Jurkat, Clone E6-1 (cell line): ENCODE data around the gene SERP2.

Experiments
- DNase-seq: peaks from one replicate; pipeline ENCODE4 v3.0.0-alpha.2; 2011; ENCODE audit warnings: low read depth, low spot score
- H3K4me3 ChIP-seq: 2 replicates; pipeline ENCODE4 v1.5.1; 2011; ENCODE audit warnings: mild to moderate bottlenecking, low read length, control low read depth, moderate library complexity

Gene SERP2

DNA sequence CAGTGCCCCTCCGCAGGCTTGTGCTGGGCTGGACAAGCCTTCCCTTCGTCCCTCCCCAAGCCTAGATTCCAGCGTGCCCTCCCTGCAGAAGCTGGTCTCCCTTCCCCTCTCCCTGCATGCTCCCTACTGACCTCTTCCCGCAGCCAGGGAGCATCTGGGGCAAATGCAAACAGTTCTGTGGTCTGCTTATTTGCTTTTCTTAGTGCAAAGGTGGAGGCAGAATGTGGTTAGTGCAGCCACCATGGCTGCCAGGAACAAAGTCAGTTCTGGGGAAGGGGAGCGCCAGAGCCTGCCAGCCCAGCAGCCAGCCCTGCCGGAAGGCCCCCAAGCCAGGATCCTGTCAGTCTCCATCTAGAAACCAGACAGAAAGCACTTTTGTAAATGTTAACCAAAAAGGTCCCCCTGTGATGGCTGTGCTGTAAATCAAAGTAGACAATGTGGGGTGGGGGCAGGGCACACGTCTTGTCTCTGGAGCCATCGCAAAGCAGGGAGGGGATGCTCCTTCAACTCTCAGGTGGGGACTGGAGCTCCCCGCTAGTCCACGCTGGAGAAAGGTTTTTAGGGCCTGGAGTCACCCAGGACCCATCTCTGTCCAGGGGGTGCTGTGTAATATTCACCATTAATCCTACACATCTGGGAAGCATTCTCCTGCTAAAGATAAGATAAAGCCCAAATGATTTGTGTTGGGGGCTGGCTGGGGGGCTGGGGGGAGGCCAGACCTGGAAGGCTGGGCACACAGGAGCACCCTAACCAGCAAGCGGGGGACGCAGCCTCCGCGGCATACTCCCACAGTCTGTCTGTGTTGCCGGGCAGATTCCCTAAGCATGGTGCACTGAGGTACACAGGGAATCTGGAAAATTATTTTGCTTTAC is 30.9 kb downstream of the SERP2 start:
- no peak for DNase-seq
- no peak overlapping the region for H3K4me3 ChIP-seq

DNA sequence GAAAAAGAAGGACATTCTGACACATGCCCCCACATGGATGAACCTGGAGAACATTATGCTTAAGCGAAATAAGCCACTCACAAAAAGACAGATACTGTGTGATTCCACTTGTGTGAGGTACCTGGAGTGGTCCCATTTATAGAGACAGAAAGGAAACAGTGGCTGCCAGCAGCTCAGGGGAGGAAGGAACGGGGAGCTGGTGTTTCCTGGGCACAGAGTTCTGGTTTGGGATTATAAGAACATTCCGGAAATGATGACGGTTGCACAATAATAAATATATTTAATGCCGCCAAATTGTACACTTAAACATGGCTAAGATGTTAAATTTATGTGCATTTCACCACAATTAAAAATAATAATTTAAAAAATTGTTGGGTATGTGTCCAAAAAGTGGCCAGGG is 33.0 kb downstream of the SERP2 start:
- no peak overlapping the region for H3K4me3 ChIP-seq
- DNase-seq, result no peak

DNA sequence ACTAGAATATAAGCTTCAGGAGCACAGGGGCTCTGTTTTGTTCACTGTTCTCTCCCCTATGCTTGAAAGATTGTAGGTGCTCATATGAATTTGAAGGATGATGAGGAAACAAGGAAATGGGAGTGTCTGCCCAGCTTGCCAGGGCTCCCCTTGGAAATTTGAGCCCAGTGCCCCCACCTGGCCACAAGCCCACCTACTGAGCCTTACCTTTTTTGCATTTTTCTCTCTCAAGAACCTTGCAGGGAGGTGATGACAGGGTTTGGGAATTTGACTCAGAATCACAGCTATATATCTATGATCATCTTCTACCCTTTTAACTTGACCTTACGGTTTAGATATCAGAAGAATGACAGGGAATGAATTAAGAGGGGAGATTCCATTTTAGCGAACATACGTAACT is 33.8 kb downstream of the SERP2 start:
- no peak overlapping the region for H3K4me3 ChIP-seq
- no peak for DNase-seq

DNA sequence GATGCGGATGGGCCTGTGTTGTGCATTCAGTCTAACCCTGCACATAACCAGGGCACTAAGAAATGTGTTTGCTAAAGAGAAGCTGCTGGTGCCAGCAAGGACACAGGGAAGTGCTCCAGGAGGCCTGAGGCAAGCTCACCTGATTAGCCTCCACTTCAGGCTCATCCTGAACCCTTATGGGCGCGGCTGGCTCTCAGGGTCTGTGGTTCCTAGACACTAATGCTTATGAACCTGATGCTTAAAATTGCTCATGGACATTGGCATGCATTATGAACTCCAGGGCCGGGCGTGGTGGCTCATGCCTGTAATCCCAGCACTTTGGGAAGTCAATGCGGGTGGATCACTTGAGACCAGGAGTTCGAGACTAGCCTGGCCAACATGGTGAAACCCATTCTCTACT is 34.3 kb downstream of the SERP2 start:
- no peak for DNase-seq
- H3K4me3 ChIP-seq, result no peak overlapping the region

DNA sequence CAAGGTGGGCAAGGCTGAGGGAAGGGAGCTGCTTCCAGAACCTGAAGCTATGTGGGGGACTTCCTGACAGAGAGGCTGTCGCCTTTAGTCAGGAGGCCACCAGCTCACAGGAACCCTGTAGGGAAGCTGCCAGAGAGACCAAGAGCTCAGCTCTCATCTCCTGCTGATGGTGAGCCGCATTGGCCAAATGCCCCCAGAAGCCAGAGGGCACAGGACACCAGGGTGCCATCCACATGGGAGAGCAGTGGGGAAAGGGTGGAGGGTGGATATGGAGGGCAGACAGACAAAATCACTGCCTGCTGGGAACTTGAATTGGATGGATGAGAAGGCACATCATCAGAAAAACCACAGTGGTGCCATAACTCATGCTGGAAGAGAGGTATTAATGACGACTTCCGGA is 36.0 kb downstream of the SERP2 start:
- no peak for DNase-seq

DNA sequence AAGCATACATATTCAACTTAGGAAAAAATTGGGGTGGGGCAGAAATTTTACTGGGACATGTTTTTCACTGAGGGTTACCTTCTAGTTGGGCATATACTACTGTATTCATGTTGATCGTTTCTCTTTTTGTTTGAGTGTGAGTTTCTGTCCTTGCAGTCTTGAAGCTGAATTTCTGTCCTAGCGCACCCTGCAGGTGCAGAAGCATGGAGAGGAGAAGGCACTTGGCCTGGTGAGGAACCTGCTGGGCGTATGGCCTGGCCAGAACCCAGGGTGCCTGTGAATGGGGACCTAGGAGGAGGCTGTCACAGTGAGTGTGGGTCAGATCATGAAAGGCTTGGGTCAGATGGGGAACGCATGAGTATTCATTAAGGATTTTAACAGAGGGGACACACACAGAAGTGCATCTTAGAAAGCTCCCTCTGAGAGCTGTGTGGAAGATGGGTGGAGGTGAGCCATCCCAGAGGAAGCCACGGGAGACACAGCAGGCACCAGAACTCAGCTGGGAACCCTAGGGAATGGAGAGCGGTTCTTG is 36.8 kb downstream of the SERP2 start:
- H3K4me3 ChIP-seq, result no peak overlapping the region
- no peak for DNase-seq

More for the DNA sequence above, 36.0 kb downstream of the SERP2 start:
- H3K4me3 ChIP-seq, result no peak overlapping the region

DNA sequence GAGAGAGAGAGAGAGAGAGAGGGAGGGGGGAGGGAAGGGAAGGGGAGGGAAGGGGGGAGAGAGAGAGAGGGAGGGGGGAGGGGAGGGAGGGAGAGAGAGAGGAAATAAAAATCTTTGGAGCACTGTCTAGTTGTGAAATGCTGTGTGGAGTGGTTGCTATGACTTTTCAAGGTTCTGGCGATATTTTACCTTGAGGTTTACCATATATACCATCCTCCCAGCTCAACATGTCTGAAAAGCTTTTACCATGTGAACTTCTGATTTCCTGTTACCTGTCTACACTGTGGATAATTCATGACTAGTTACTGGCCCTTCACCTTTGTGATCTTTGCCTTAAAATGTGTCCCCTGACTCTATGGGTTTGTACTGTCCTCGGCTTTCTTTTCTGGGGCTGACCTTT is 38.2 kb downstream of the SERP2 start:
- DNase-seq, result peak; percentile 45
- H3K4me3 ChIP-seq, result no peak overlapping the region

DNA sequence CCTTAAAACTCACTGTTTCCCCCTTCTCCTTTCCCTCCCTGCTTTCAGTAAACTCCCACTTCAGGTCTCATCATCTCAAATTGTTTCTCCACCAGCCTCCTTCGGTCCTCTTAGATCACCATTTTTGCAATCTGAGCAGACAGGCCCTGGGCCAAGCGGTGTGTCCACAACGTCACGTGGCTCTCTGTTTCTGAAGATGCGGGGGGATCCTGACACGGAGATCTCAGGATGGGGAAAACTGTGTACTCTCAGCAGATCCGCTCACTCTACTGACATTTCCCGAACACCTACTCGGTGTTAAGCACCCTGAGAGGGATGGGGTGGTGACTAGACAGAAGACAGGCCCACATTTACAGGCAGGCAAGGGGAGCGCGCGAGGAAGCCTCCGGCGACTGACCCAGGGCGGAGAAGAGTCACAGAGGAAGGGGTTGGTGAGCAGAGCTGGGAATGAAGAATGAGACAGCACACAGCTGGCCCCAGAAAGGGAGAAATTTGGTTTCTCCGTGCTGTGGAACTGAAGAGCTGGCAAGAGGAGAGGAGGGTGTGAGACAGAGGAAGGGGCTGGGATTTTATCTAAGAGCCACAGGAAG is 38.8 kb downstream of the SERP2 start:
- no peak for DNase-seq
- H3K4me3 ChIP-seq, result no peak overlapping the region

DNA sequence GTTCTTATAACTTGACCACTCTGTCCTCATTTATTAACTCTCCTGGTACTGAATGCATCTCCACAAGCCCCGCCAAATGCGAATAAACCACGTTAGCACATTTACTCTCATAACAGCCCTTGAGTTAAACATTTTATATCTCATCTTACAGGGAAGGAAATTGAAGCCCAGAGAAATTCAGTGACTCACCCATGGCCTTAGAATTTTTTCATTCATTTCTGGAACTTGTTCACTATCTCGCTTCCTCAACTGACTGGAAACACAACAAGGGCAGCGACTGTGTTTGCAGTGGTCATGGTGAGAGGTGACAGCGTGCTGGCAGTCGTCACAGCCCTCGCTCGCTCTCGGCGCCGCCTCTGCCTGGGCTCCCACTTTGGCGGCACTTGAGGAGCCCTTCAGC is 39.5 kb downstream of the SERP2 start:
- H3K4me3 ChIP-seq, result no peak overlapping the region
- no peak for DNase-seq

DNA sequence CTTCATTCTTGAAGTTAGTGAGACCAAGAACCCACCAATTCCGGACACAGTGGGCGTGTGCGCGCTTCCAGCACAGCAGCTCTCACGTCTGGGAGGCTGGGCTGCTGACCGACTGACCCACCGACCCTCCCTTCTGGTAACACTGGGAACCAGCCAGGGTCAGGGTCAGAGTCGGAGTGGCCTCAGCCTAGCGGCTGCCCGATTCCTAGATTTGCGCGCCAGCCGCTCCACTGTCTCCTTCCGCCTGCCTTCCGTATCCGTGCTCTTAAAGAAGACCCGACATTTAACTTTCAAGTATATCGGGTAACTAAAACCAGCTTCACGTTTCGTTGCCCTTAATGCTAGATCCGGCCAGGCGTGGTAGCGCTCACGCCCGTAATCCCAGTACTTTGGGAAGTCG is 41.1 kb downstream of the SERP2 start:
- no peak for DNase-seq
- H3K4me3 ChIP-seq, result no peak overlapping the region

DNA sequence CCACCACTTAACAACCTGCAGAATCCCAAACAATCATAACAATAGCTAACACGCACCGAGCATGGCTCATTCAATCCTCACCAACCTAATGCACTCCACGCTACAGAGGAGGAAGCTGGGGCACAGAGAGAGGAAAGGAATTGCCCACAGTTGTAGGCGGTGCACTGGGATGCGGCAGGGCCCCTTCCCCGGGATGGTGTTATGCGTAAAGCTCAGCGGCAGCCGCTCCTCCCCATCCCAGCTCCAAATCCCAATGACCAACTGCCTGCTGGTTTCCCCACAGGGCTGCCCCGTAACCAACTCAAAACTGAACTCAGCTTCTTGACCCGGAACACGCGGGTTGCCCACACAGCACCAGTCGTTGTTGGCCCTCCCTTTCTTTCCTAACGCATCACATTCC is 42.2 kb downstream of the SERP2 start:
- no peak for DNase-seq
- no peak overlapping the region for H3K4me3 ChIP-seq

DNA sequence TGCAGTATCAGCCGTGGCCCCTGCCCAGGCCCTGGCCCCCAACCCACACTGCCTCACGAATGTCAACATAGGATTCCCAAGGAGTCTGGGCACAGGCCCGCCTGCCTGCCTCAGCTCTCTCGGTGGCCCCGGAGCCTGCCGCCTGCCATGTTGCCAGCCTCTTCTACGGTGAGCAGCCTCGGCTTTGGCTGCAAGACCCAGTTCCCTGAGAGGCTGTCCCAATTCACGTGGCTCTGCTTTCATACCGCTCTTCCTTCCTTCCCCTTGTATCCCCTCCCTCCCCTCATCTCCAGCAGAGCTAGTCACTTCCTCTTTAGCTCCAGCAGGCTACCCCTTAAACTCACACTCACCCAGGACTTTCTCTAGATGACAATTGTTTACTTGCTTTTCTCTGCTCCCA is 42.7 kb downstream of the SERP2 start:
- no peak for DNase-seq
- no peak overlapping the region for H3K4me3 ChIP-seq

DNA sequence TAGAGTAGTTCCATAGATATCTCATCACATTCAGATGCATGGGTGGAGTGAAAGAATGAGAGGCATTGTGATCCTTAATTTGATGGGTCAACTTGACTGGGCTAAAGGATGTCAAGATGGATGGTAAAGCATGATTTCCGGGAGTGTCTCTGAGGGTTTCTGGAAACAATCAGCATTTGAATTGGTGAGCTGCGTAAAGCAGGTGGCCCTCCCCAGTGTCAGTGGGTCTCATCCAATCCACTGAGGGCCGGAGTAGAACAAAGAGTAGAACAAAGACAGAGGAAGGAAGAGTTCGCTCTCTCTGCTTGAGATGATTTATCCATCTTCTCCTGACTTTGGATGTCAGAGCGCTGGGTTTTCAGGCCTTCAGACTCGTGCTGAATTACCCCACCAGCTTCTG is 43.1 kb downstream of the SERP2 start:
- no peak for DNase-seq
- H3K4me3 ChIP-seq, result no peak overlapping the region

DNA sequence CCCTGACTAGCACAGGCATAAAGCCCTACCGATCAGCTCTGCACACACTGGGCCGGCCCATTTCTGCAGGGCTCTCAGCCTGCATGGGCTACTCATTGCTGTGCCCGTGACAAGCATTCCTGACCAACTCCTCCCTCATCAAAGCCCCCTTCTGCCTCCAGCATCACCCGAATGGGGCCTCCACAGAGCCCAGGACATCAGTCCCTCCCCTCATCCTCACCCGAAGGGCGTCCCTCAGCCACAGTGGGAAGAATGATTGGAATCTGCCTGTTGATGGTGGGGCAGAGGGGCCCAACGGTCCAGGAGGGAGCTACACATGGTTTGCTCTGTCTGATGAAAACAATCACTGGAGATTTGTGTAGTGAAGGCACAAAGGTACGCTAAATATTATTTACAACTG is 43.8 kb downstream of the SERP2 start:
- no peak for DNase-seq
- no peak overlapping the region for H3K4me3 ChIP-seq

DNA sequence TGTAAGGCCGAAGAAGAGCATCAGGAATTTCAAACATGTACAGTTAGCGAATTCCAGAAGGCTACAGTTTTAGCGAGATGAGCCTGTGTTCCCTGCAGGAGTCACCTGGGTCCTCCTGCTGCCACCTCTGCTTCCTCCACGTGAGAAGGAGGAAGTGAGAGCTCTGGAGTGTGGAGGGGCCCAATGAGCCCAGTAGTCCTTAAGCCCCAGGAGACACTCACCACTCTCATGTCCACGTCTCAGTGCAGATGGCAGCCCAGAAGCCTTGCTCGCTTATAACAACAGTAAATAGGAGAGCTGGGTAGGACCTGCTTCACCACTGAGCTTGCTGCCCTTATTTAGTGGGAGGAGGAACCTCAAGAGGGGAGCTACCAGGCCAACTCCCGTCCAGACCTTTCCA is 44.3 kb downstream of the SERP2 start:
- no peak overlapping the region for H3K4me3 ChIP-seq
- DNase-seq, result no peak

DNA sequence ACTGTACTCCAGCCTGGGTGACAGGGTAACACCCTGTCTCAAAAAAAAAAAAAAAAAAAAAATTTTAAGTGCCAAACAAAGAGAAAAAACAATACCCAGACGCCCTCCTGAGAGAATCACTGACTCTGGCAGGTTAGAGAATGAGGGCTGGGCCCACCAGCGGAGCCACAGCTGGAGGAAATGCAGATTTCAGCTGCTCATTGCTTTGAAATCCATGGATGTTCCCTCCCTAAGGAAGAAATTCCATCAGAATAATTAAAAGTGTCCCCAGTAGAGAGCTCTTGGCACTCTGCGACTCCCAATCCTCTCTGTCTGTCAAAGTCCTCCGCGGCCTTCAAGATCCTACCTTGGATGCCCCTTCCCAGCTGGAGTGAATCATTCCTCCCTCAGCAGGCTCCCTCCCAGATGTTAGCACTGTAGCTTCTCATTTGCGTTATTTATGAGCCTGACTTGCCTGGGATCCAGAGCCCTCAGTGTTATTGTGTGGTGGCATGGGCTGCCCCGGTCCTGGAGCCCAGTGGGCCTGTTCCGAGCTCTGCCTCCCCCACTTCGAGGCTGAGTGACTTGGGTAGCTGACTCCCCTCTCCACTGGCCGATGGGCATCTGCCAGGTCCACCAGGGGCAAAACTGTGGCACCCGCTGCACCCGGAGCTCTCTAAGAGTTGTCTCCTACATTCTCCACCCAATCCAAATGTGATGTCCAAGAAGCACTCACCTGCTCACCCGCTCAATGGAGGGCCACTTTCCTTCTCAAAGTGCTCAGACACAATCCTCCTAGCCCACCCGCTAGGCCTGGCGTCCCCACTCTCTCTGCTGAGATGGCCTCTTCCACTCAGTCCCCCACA is 47.0 kb downstream of the SERP2 start:
- DNase-seq, result no peak
- H3K4me3 ChIP-seq, result no peak overlapping the region

DNA sequence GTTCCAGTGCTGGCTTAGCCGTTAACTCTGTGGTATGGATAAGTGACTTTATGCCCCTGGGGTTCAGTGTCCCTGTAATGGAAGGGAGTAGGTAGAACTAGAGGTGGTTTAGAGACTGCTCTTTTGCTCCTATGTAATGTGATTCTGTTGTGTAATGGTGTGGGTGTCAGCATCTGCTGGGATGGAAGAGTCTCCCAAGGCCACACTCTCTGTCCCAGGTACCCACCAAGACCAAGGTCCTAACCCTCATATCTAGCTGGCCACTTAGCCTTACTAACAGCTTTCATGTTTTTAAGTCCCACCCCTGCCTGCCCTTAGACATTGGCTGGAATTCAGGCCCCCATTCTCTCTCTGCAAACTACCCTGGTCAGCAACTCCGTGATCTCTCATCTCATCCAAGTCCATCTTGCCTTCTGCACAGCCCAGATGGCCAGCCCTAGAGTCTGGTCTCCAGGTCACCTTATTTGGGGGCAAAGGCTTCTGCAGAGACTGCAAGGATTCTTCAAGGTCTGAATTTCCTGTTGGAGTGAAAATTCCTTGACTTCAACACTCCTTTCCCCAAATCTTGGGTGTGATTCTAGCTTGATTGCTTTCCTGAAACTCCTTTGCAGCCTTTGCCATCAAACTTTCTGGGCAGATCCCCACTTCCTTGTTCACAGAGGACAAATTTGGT is 48.4 kb downstream of the SERP2 start:
- DNase-seq, result no peak
- H3K4me3 ChIP-seq, result no peak overlapping the region

DNA sequence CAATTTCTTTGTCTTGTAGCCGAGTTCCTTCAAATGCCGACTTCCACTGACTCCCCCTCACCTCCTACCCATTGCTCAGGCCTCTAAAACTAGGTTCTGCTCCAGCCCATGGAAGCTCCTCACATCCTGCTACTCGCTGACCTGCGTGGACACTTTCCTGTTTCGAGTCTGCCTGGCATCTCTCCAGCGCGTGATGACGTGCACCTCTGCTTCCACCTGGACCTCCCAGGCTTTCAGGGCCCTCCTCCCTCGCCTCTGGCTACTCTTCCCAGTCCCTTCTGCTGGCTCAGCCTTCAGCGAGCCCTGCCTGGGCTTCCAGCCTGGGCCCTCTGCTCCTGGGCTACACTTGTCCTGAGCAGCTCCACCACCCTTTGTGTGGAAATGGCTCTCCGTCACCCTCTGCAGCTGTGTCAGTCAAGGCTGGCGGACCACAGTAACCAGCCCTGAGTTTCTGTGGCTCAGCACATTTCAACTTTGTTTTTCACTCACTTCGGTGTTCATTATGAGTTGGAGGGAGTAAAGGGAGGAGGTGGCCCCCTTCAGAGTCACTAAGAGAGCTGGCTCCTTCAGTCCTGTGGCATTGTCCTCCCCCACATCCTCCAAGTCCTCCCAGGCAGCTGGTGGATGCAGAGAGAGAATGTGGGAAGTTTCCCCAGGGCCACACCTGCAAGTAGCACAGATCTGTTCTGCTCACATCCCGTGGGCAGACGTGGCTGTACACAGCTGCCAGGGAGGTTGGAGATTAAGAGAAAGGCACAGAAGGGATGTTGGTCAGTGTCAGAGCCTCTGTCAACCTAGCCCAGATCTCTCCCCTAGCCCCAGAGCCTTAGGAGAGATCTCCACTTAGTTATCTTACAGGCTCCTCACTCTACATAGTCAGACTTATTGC is 49.4 kb downstream of the SERP2 start:
- no peak for DNase-seq
- H3K4me3 ChIP-seq, result no peak overlapping the region
